DLD1 (cell line): Measurements from ENCODE around the gene OXTR.

Experiments
- in situ Hi-C: cut with HindIII; loops from 2 replicates; pipeline ENCODE4 v1.10.0; 2017; ENCODE audit warnings: low sequenced_read_pairs

The OXTR gene

GRCh38 chr3:8767667-8768363 lies 1.6 kb downstream of the OXTR start:
- in situ Hi-C loops, result no loop called here

- in situ Hi-C loops, result no loop called here
These were observed 2.2 kb downstream of the OXTR start for GRCh38 chr3:8767256-8767666.

- in situ Hi-C loops, result no loop called here
These were observed 3.3 kb downstream of the OXTR start for GRCh38 chr3:8766148-8766547.

- in situ Hi-C loops, result no loop called here
These were observed 3.9 kb downstream of the OXTR start for GRCh38 chr3:8765528-8765927.

GRCh38 chr3:8764528-8764927 lies 4.9 kb downstream of the OXTR start:
- in situ Hi-C loops, result no loop called here

- in situ Hi-C loops, result no loop called here
These were observed 6.6 kb downstream of the OXTR start for GRCh38 chr3:8762607-8763377.

- in situ Hi-C loops, result no loop called here
These were observed 7.5 kb downstream of the OXTR start for GRCh38 chr3:8761866-8762265.

- in situ Hi-C loops, result no loop called here
These were observed 8.9 kb downstream of the OXTR start for GRCh38 chr3:8760506-8760905.

GRCh38 chr3:8760091-8760490 lies 9.3 kb downstream of the OXTR start:
- in situ Hi-C loops, result no loop called here

GRCh38 chr3:8759038-8759707 lies 10.2 kb downstream of the OXTR start:
- in situ Hi-C loops, result no loop called here

GRCh38 chr3:8757551-8758518 lies 11.6 kb downstream of the OXTR start:
- in situ Hi-C loops, result no loop called here

GRCh38 chr3:8756671-8757070 lies 12.7 kb downstream of the OXTR start:
- in situ Hi-C loops, result no loop called here

GRCh38 chr3:8755564-8756237 lies 13.7 kb downstream of the OXTR start:
- in situ Hi-C loops, result no loop called here

GRCh38 chr3:8755097-8755496 lies 14.3 kb downstream of the OXTR start:
- in situ Hi-C loops, result no loop called here

- in situ Hi-C loops, result no loop called here
These were observed 16.6 kb downstream of the OXTR start for GRCh38 chr3:8752832-8753231.

- in situ Hi-C loops, result no loop called here
These were observed 20.1 kb downstream of the OXTR start for GRCh38 chr3:8749316-8749715.

- in situ Hi-C loops, result no loop called here
These were observed 22.6 kb downstream of the OXTR start for GRCh38 chr3:8746780-8747345.

GRCh38 chr3:8745619-8746370 lies 23.6 kb downstream of the OXTR start:
- in situ Hi-C loops, result no loop called here

GRCh38 chr3:8743911-8744310 lies 25.5 kb downstream of the OXTR start:
- in situ Hi-C loops, result no loop called here
